Chondrocyte (in vitro differentiated cells): ENCODE results near the gene MEF2B. TPM values are rescaled to one million over a fixed set of nuclear protein-coding genes. Genes with fewer than 3 reads are reported as not detected.

Experiments
- DNase-seq: peaks from one replicate; pipeline ENCODE4 v3.0.0; 2021; ENCODE audit warnings: mixed read lengths, low spot score
- H3K27ac Mint-ChIP-seq: one replicate; pipeline ENCODE4 v1.8.0; 2021; ENCODE audit warnings: mild to moderate bottlenecking, moderate library complexity, mixed read lengths; ENCODE audit not compliant: unreplicated experiment
- H3K27me3 Mint-ChIP-seq: 2 replicates; pipeline ENCODE4 v1.8.0; 2021; ENCODE audit warnings: low read depth, mixed read lengths
- H3K36me3 Mint-ChIP-seq: 2 replicates; pipeline ENCODE4 v1.8.0; 2021; ENCODE audit warnings: low read depth, mixed read lengths
- H3K4me1 Mint-ChIP-seq: 2 replicates; pipeline ENCODE4 v1.8.0; 2021; ENCODE audit warnings: low read depth, mild to moderate bottlenecking, mixed read lengths
- H3K4me3 Mint-ChIP-seq: one replicate; pipeline ENCODE4 v1.8.0; 2021; ENCODE audit warnings: mild to moderate bottlenecking, moderate library complexity, mixed read lengths; ENCODE audit not compliant: unreplicated experiment
- H3K9me3 Mint-ChIP-seq: 2 replicates; pipeline ENCODE4 v1.8.0; 2021; ENCODE audit warnings: low read depth, mixed read lengths
- long read RNA-seq: library from polyadenylated mRNA; stranded (forward); transcript quantifications from one replicate; pipeline ENCODE4 v2.0.0, GENCODE V29; 2021
- total RNA-seq: library from RNA; stranded (reverse); gene quantifications from 3 replicates; pipeline ENCODE4 v1.2.1, GENCODE V29; 2021
- TF ChIP-seq, protein P1 (sequence below): fragments of 200-600 bp; sonication (generic); IDR thresholded peaks from 2 replicates; pipeline ENCODE4 v1.5.0; 2021; ENCODE audit warnings: antibody characterized with exemption, mild to moderate bottlenecking, moderate library complexity

The MEF2B gene
- total RNA-seq, result 1.2 to 1.4 TPM in 2 of 3 replicates, not detected in the other
- long read RNA-seq, result 0 reads

GRCh38 chr19:19170053-19170872, at the start of gene MEF2B:
Gene MEF2B, minus strand, starts transcription at chr19:19170263. Its CDS starts 19,528 bp downstream, at chr19:19150735.
- Mint-ChIP-seq H3K27ac (no peak within 1 kb of the TSS), H3K4me3 (peak within 1 kb of the TSS; percentile 55), H3K27me3 (no peaks in the 10 kb centered on the region), H3K36me3 (no peaks in the 10 kb centered on the region), H3K9me3 (no peaks in the 10 kb centered on the region), H3K4me1 (peaks cover 25% of the 10 kb centered on the region)
- TF ChIP-seq, protein P1, sequence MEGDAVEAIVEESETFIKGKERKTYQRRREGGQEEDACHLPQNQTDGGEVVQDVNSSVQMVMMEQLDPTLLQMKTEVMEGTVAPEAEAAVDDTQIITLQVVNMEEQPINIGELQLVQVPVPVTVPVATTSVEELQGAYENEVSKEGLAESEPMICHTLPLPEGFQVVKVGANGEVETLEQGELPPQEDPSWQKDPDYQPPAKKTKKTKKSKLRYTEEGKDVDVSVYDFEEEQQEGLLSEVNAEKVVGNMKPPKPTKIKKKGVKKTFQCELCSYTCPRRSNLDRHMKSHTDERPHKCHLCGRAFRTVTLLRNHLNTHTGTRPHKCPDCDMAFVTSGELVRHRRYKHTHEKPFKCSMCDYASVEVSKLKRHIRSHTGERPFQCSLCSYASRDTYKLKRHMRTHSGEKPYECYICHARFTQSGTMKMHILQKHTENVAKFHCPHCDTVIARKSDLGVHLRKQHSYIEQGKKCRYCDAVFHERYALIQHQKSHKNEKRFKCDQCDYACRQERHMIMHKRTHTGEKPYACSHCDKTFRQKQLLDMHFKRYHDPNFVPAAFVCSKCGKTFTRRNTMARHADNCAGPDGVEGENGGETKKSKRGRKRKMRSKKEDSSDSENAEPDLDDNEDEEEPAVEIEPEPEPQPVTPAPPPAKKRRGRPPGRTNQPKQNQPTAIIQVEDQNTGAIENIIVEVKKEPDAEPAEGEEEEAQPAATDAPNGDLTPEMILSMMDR, result no peak
- no peak for DNase-seq

DNA sequence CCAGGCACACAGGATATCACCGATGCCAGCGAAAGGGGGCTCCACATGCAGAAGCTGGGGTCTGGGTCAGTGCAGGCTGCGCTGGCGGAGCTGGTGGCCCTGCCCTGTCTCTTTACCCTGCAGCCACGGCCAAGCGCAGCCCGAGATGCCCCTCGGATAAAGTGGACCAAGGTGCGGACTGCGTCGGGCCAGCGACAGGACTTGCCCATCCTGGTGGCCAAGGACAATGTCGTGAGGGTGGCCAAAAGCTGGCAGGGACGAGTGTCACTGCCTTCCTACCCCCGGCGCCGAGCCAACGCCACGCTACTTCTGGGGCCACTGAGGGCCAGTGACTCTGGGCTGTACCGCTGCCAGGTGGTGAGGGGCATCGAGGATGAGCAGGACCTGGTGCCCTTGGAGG, 48.8 kb upstream of the MEF2B start:
- Mint-ChIP-seq H3K27ac (no peak overlapping the region), H3K36me3 (no peaks in the 10 kb centered on the region), H3K9me3 (peaks cover 4% of the 10 kb centered on the region), H3K4me3 (no peak overlapping the region), H3K4me1 (no peaks in the 10 kb centered on the region), H3K27me3 (peaks cover 13% of the 10 kb centered on the region)
- no peak for DNase-seq
- TF ChIP-seq, protein P1, result no peak

- H3K36me3 Mint-ChIP-seq, result no peaks in the 10 kb centered on the region
- H3K9me3 Mint-ChIP-seq, result peaks cover 4% of the 10 kb centered on the region
- H3K4me3 Mint-ChIP-seq, result no peak overlapping the region
- DNase-seq, result no peak
- H3K4me1 Mint-ChIP-seq, result no peaks in the 10 kb centered on the region
- TF ChIP-seq, protein P1, result peak; percentile 30
- no peak overlapping the region for H3K27ac Mint-ChIP-seq
- H3K27me3 Mint-ChIP-seq, result peaks cover 19% of the 10 kb centered on the region
These were observed 47.0 kb upstream of the MEF2B start for GRCh38 chr19:19217099-19217498.

DNA sequence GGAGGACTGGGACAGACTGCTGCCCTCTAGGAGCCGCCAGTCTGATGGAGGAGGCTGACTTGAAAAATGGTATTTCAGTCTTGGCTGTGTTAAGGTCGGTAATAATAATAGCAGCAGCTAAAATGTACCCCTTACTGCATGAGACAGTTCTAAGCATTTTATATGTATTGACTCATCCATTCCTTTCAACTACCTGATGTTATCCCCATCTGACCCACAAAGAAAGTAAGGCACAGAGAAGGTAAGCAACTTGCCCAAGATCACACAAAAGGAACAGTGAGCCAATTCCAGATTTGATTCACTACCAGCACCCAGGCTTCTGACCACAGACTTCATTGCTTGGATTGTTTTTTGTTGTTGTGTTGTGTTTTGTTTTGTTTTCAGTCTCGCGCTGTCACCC, 45.7 kb upstream of the MEF2B start:
- no peak overlapping the region for H3K27ac Mint-ChIP-seq
- peaks cover 4% of the 10 kb centered on the region for H3K9me3 Mint-ChIP-seq
- no peaks in the 10 kb centered on the region for H3K4me1 Mint-ChIP-seq
- H3K4me3 Mint-ChIP-seq, result no peak overlapping the region
- peaks cover 23% of the 10 kb centered on the region for H3K27me3 Mint-ChIP-seq
- TF ChIP-seq, protein P1, result no peak
- H3K36me3 Mint-ChIP-seq, result no peaks in the 10 kb centered on the region
- DNase-seq, result no peak

DNA sequence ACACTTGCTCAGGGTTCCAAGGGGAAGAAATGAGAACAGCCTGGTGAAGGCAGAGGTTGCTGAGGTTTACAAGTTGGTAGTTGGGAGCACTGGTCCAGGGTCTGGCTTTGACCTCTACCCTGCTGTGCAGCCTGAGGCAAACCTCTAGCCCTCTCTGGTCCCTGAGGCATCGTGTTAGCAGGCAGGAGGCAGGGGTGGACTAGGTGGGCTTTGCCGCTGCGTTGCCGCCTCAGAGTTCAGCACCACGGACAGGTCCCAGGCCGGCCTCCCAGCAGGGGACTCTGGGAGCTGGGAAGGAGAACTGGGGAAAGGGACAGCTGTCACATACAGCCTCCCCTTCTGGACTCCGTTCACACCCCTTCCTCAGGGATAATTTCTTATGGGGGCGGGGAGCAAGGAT, 44.8 kb upstream of the MEF2B start:
- TF ChIP-seq, protein P1, result no peak
- peaks cover 4% of the 10 kb centered on the region for H3K9me3 Mint-ChIP-seq
- no peaks in the 10 kb centered on the region for H3K36me3 Mint-ChIP-seq
- no peak overlapping the region for H3K27ac Mint-ChIP-seq
- DNase-seq, result no peak
- peaks cover 28% of the 10 kb centered on the region for H3K27me3 Mint-ChIP-seq
- no peak overlapping the region for H3K4me3 Mint-ChIP-seq
- H3K4me1 Mint-ChIP-seq, result no peaks in the 10 kb centered on the region
